ENCODE measurements around the gene THADA.

THADA gene

DNA sequence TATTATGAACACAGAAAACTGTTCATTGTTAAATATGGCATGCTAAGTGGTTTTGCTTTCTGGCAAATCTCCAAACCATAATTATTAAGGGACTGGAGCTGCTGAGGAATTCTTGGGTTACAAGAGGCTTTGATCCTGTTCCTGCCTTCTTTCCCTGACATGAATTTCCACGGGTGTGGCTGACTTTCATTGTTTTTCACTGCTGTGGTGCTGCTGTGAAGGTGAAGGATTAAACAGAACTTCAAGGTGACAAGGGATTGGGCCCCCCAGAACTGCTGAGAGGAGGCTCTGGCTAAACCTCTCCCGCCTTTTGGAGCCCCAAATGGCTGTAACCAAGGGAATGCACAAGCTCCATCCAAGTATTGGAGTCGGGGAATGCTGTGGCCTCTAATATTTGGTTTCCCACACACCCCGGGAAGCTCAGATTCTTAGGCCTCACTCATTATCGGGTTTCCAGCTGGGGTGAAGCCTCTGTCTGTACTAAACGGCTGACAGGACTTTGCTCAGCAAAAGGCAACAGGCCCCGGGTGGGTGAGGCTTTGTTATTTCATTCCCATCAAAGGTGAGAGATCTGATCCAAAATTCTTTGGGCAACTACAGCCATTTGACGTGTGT lies 340.4 kb downstream of the THADA start:
- DNase-seq (ENCODE audit: low read depth in 2 of 2, low spot score in 1 of 2) = no peak

DNA sequence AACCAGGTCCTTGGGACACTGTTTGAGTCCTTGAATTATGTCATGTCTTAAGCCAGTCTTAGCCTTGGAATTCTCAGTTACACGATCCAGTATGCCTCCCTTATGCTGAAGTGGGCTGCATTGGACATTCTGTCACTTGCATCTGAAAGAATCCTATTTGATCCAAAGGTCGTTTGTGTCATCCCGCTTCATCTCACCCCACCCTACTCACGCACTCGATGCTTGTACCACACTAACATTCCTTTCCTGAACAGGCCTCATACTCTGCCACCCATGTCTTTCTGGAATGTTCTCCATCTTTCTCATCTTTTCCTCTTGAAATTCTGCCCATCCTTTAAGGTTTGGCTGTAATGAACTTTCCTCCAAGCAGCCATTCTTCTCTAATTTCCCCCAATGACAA lies 341.5 kb downstream of the THADA start:
- DNase-seq (ENCODE audit: low read depth in 2 of 2, low spot score in 1 of 2) = no peak

DNA sequence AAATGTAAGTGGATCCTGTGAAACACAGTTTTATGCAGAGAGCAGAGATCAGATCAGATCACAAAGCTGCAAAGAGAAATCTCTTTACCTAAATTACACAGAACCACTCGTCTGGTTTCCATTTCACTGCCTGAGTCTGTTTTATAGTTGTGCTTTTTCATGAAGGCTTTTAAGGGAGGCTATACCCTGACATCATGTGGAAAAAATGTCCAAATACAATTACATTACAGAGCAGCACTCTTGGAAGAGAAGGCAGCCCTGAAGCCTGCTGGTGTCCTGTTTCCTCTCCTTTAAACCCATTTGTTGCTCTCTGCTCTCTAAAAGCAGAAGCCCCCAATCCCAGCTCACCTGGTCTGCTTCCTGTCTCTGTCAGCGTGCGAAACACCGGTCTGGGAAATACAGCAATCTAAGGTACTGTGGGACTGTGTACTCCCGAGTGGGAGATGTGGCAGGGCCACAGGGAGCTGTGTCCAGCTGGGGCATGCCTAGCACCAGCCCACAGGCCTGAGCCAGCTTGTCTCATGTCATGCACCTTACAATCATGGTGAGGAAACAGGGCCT lies 344.6 kb downstream of the THADA start:
- DNase-seq (ENCODE audit: low read depth in 2 of 2, low spot score in 1 of 2) = no peak

DNA sequence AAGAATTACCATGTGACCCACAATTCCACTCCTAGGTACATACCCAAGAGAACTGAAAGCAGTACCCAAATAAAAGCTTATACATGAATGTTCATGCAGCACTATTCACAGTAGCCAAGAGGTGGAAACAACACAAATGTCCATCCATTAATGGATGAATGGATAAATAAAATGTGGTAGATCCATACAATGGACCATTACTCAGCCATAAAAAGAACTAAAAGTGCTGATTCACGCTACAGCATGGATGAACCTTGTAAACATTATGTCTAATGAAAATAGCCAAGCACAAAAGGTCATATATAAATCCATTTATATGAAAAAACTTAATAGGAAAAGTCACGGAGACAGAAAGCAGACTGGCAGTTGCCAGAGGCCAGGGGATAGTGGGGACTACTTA lies 345.8 kb downstream of the THADA start:
- DNase-seq (ENCODE audit: low read depth in 2 of 2, low spot score in 1 of 2) = no peak

DNA sequence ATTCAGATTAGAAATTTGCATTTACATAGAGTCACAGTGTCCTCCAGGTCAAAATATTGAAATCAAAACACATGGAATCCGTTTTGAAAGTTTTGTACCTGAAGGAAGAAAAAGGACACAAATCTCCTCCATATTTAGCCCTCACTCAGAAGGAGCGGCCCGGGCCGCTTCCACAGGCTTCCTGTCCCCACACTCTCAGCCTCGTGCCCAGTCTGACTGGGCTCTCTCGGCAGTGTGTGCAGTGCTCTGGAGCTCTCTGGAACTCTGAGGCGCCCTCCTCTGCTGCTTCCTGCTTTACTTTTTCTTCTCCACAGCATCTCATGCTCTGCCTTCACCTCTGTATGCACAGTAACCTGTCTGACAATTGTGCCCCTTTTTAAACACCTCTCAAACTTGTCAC lies 347.2 kb downstream of the THADA start:
- DNase-seq (ENCODE audit: low read depth in 2 of 2, low spot score in 1 of 2) = no peak

DNA sequence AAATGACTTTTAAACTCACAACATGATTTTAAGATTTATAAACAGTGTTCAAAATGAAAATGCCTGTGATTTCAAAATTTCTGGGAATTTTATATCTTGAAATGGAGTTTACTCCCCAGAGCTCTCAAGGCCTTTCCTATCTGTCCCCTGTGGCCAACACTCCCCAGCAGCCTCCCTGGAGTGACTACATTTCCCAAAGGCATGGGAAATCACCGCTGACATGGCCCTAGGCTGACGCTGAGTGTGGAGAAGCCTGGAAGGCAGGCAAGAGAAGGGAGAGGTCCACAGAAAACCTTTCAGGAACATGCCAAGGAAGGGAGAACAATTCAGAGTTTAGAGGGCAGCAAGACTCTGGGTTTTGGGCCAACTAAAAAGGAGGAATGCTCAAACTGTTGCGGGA lies 349.2 kb downstream of the THADA start:
- DNase-seq (ENCODE audit: low read depth in 2 of 2, low spot score in 1 of 2) = no peak

DNA sequence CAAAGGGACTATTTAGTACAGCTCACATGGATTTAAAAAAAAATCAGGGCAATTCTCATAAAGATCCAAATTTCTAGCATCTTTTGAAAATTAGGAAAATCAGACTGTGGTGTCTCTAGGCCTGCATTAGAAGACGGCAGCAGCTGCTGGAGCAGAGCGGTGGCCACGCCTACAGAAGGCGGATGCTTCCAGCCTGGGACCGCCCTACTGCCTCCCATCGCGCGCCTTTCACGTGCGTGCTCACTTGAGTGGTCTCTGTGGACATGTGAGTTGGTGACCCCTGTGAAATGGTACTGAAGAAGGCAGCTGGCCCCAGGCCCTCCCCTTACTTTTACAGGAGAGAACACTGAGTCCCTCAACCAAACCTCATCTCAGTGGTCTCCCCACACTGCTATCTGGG lies 354.3 kb downstream of the THADA start:
- no peak for DNase-seq (ENCODE audit: low read depth in 2 of 2, low spot score in 1 of 2)

DNA sequence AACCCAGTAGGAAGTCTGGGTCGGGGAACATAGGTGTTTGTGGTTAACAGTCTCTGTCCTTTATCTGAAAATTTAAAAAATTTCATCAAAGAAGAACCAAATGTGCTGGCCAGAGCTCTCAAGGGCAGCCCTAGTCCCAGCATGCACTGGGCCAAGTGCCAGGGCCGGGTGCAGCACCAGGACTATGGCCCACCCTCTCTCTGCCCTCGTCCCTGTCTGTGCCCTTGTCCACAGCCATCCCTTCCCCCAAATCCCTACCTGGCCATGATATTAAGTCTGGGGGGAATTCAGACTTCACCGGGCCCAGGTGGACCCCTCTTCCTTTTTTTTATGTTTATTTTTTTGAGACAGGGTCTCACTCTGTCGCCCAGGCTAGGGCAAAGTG lies 355.1 kb downstream of the THADA start:
- DNase-seq (ENCODE audit: low read depth in 2 of 2, low spot score in 1 of 2) = no peak

DNA sequence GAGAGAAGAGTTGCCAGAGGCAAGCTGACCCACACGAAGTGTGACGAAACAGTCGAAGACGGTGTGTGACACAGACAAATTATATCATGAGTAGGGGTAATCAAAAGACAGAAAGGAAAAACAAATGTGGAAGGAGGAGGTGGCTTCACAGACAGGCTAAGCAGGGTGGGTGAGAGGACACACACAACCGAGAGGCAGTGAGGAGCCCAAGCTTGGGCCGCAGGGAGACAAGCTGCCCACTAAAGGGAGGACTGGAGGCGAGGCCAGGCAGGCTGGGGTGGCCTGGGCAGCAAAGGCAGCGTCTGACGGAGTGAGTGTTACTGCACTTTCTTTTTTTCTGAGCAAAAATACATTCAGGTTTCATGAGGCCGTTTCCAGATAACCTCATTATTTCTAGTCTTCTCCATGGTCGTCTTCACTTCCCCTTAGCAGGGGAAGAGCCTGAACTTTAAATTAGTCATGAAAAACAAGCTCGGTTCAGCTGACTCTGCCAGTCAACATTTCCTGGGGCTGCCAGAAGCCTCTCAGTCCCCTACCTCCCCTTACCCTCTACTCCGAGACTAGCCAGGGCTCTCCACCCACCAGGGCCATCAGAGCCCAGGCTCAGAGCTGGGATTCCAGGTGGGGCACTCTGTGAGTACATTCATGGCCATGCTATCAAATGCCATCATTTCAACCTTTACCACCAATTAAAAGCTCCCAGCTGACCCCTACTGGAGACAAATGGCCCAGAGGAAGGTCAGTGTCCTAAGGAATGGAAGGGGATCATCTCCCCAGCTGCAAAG lies 355.7 kb downstream of the THADA start:
- DNase-seq (ENCODE audit: low read depth in 2 of 2, low spot score in 1 of 2) = no peak

DNA sequence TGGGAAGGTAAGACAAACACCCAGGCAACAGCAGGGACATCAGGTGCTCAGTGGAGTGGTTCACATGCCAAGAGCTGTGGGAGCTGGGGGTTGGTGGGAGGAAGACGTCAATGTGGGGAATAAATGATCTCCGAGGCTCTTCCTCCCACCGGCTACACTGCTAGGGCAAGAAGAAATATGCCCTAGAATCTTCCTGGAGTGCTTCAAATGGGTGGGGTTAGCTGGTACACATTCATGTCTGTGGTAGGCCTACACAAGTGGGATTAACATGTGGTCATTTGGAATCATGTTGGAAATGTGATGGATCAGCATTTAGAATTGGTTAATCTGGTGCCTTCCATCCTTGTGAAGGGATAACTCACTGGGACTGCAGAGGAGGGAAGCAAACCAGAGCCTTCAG lies 357.0 kb downstream of the THADA start:
- no peak for DNase-seq (ENCODE audit: low read depth in 2 of 2, low spot score in 1 of 2)

DNA sequence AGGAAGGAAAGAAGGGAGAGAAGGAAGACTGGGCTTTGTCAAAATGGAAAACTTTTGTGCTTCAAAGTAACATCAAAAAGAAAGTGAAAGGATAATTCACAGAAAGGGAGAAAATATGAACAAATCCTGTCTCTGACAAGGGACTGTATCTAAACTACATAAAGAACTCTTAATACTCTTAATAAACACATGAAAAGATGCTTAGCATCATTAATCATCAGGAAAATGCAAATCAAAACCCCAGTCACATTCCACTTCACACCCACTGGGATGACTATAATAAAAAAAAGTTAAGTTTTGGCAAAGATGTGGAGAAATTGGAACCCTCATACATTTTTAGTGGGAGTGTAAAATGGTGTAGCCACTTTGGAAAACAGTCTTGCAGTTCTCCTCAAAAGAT lies 357.7 kb downstream of the THADA start:
- no peak for DNase-seq (ENCODE audit: low read depth in 2 of 2, low spot score in 1 of 2)

DNA sequence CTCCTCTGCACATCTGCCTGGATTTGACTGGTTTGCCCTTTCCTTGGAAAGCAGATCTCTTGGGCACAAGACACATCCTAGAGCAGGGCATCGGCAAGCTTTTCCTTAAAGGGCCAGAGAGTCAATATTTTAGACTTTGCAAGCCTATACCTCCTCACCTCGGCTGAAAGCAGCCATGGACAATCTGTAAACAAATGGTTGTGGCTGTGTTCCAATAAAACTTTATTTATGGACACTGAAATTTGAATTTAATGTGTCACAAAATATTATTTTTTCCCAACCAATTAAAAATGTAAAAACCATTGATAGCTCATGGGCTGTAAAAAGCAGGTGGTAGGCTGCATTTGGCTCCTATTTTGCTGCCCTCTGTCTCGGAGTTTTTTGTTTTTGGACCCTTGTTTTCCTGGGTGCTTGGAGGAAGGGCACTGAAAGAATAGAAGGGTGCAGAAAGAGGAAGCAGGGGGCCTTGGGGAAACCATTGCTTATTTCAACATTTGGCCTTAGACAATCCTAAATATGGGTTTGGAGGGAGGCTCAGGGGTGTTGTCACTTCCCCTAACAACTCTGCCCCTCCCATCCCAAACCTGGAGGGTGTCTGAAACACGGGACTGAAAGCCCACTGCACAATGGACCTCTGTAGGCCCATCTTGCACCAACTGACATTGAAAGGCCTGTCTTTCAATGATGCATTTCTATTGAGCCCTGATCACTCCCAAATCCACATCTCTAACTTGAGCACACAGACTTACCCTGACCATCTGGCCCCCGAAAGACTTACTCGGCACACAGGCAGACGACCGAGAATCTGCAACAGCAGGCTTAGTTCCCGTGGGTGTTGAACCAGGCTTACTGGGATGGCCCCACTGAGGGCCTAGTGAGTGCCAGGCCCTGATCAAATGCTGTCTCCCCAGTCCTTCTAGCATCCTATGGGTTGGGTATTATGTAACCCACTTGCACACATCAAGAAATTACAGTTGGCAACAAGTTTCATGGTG lies 362.3 kb downstream of the THADA start:
- DNase-seq (ENCODE audit: low read depth in 2 of 2, low spot score in 1 of 2) = no peak

DNA sequence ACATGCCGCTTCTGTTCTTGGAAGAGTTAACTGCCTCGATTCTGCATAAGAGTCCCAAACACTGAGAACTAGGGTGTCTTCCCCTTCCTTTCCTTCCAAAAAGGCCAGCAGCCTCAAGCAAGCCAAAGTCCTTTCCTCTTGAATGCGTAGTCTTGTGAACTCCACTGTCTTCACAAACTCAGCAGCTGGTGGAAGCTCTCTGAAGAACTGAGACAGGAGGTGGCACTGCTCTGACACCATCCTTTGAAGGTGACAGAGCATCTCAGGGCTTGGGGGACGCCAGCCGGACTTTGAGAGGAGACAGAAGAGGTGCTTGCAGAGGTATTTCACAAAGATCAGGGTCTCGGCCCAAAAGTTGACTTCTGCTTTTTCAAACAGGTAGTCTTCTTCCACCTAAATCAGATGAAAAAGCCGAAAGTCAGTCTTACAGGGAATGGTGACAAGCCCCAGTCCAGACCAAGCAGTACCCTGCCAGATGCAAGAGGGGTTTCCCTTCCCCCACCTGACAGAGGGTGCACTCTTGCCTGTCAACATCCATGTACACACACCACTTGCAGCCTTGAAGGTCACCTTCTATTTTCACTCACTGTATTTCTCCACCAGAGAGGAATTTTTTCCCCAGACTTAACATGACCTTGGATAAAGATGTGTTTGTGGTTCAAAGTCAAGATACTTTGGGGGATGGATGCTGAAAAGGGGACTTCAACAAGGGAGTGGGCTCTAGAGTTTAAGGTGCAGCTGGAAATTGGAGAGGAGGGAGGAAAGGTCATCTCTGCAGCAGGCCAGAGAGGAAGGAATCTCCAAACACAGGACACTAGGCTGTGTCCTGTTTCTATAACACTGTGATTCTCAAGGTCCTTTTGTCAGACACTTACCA lies 364.6 kb downstream of the THADA start:
- no peak for DNase-seq (ENCODE audit: low read depth in 2 of 2, low spot score in 1 of 2)

DNA sequence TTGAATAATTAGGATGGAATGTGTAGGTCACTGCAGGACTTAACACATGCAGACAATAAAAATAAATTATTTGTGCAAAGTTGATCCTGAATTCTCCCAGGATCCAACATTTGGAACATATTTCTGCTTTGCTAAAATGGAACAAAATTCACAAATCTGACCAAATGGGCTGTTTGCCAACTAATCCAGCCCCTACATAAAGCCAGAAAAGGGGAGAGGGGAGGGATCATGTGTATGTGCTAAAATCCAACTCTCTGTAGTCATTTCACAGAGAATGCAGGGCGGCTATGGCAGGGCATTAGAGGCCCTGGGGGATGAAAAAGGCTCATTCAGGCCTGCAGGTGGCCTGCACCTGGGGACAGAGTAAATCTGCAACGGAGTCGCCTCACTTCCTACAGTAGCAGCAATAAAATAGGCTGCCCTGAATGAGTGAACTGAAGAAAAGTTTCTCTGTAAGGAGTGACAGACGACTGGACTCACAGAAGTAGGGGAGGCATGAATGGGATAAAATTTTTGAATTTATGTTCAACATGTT lies 365.4 kb downstream of the THADA start:
- DNase-seq (ENCODE audit: low read depth in 2 of 2, low spot score in 1 of 2) = no peak

DNA sequence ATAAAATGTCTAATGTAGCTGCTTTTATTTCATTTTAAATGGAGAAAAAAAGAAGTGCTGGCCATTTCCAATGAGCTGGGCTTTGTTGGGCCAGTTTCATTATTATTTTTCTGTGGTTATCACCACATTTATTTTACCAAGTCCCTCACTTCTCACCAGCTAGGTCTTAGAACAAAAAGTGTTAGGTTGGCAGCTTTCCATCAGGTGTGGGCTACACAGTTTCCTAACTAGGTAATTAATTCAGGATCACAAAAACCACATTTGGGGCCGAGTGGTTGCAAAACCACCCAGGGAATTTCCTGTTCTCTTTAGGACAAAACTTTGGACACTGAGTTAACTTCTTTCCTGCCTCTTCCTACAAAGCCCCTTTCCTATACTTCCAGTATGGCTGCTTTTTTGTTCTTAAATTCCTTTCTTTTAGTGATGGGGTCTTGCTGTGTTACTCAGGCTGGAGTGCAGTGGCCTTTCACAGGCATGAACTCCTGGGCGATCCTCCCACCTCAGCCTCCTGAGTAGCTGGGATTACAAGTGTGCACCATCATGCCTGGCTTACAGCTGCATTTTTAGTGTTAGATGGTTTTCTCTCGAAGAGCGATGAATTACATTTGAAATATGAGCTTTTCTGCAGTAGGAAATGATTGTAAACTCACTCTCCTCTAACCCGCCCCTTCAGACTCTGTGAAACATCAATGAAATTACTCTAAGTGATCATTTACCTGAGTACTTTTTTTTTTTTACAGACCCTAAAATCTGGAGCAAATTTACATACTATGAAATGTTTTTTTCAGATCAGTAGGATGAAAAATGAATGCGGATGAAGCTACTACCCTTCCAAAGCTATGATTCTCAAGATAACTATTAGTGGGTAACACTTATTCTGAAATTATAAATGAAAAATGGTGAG lies 366.8 kb downstream of the THADA start:
- DNase-seq (ENCODE audit: low read depth in 2 of 2, low spot score in 1 of 2) = no peak

DNA sequence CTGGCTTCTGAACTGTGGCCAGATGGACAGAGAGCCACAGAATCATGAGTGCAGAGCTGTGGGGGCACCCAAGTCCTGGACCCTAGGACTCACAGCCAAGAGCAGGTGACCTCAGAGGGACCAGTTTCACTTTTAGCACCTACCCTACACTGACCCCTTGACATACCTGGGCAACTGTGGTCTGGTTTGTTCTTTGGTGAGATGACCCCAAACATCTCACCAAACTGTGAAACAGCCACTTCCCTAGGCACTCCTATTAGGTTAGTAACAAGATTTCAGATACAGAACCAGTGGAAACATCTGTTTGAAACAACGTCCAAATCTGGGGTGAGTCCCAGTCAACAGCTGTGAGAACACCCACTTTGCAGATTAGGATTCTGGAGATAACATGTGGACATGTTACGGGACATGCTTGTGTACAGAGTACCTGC lies 367.5 kb downstream of the THADA start:
- no peak for DNase-seq (ENCODE audit: low read depth in 2 of 2, low spot score in 1 of 2)

DNA sequence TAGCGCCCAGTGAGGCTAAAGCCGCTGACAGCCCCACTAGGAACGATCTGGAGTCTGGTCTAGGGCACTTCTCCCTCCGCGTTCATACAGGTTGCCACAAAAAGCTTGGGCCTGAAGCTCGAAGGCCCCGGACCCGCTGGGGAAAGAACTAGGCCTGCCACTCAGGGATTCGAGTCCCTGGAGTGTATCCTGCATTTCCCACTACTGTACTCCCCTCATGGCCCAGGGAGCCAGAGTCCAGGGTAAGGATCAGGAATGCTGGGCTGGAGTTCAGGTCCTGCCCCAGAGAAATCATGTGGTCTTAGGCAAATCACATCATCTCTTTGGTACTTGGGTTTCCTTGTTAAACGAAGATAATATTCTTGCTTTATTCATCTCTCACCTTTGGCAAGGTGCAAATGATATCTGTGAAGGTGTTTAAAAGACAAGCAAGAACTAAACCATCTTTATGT lies 368.0 kb downstream of the THADA start:
- DNase-seq (ENCODE audit: low read depth in 2 of 2, low spot score in 1 of 2) = no peak

DNA sequence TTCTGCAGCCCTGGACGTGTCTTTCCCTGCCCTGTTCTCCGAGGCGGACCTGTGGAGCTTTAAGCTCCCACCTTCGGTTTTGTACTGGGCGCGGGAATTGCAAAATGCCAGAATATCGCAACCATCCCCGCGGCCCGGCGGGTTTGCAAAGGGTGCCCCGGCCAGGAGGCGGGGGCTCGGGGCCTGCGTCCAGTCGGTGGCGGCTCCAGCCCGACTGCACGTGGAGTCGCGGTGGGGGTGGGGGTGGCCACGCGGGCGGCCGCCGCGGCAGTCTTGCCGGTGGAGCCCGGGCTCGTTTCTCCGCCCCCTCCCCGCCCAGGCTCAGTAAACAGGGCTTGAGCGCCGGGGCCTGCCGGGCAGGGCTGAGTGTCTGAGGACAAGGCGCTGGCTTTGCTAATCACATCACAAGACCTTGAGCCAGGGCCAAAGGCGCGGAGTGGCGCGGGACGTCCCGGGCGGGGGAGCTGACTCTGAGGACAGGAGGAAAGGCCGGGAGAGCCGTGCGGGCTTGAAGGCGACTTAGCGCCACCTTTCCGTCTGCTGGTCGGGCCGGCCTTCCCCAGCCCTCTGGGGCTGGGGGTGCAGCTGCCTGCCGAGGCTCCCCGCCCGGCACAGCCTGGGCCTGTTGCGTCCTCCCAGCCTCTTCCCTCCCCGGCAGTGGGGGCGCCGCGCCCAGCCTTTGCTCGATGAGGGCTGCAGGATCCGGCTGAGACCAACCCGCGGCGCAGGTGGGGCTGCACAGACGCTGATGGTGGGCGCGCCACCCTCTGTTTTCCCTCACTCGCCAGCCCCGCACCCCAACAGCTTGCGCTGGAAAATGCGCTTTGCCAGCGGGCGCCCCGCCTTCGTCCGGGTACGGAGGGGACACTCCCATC lies 368.6 kb downstream of the THADA start:
- DNase-seq (ENCODE audit: low read depth in 2 of 2, low spot score in 1 of 2) = peak in 1 of 2 donors; percentile 34

Data from stimulated activated CD8-positive, alpha-beta memory T cell treated with anti-CD3 and anti-CD28 coated beads, Interleukin-4, amount 100 ng/mL, for 1 hour (primary cell).